Measurements from ENCODE around the gene PDZD7. TPM values are rescaled to one million over a fixed set of nuclear protein-coding genes. Genes with fewer than 3 reads are reported as not detected.

PDZD7 gene
- total RNA-seq, 3 donors from 2014 or later, result 0.28 to 0.43 TPM; not detected in 1

DNA sequence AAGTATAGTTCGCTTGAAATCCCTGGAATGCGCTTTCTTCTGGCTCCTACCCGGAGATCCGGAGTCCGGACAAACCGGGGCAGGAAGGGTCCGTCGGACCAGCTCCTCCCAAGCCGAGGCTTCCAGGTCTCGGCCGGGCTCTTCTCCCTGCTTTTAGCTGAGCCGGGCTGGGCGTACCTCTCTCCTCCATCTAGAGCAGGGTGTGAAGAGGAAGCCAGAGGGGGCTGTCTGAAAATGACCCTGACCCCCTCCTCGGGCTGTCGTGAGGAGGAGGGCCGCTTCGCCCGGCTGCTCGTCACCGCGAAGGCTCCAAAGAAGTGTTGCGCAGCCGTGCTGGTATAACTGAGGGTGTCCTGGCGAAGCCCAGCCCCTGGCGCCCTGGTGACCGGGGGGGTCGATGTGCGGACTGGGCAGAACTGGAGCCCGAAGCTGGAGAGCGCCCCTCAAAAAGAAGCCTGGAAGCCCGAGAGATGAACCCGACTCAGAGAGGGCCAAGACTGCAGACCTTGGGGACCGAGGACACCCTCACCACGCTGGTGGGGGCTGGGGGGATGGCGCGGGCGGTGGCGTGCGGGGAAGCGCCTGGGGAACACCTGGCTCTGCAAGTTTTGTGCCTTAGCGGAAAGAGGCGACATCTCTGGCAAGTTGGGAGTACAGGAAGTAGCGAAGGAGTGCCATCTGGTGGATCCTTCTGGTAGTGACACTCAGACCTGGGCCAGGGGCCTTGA is 36.6 kb upstream of the PDZD7 start:
- intact Hi-C loops (cut with DNase I, micrococcal nuclease), result no loop called here
- TF ChIP-seq, protein P1, sequence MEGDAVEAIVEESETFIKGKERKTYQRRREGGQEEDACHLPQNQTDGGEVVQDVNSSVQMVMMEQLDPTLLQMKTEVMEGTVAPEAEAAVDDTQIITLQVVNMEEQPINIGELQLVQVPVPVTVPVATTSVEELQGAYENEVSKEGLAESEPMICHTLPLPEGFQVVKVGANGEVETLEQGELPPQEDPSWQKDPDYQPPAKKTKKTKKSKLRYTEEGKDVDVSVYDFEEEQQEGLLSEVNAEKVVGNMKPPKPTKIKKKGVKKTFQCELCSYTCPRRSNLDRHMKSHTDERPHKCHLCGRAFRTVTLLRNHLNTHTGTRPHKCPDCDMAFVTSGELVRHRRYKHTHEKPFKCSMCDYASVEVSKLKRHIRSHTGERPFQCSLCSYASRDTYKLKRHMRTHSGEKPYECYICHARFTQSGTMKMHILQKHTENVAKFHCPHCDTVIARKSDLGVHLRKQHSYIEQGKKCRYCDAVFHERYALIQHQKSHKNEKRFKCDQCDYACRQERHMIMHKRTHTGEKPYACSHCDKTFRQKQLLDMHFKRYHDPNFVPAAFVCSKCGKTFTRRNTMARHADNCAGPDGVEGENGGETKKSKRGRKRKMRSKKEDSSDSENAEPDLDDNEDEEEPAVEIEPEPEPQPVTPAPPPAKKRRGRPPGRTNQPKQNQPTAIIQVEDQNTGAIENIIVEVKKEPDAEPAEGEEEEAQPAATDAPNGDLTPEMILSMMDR (IDR thresholded peaks at IDR 0.05), result peak; percentile 68
- no peak overlapping the region for H3K4me3 ChIP-seq
- no peaks in the 10 kb centered on the region for H3K9me3 ChIP-seq
- H3K4me1 ChIP-seq (ENCODE audit: low read depth), result peaks cover 27% of the 10 kb centered on the region
- ATAC-seq (peak; percentile 59), DNase-seq (peak; percentile 73 to 92 (median 78))
- H3K36me3 ChIP-seq (ENCODE audit: low read depth), result no peaks in the 10 kb centered on the region

DNA sequence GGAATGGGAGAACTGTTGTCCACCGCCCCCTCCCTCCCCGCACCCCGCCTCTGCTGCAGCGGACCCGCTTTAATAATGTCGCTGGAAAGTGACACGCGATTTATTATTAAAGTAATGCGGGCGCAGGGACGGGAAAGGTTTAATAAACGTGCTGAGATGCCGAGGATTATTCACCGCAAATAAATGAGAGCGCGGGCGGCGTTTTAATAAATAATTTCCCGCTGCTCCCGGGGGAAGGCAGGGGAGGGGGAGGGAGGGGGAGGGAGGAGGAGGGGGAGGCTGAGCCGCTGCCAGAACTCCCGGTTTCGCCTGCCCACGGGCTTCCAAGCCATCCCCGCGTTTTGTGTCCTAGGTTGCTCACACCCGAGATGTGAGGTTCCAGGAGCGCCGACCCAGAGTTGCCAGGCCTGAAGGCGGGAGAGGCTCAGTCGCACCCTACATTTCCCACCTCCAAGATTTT is 36.0 kb upstream of the PDZD7 start:
- intact Hi-C loops (cut with DNase I, micrococcal nuclease), result no loop called here
- Histone ChIP-seq H3K4me1 (ENCODE audit: low read depth) (peaks cover 32% of the 10 kb centered on the region), H3K36me3 (ENCODE audit: low read depth) (no peaks in the 10 kb centered on the region), H3K4me3 (no peak overlapping the region), H3K9me3 (no peaks in the 10 kb centered on the region)
- DNase-seq, result peak in 2 of 3 donors; percentile 59 to 63
- no peak for ATAC-seq
- TF ChIP-seq, protein P1 (IDR thresholded peaks at IDR 0.05), result no peak

DNA sequence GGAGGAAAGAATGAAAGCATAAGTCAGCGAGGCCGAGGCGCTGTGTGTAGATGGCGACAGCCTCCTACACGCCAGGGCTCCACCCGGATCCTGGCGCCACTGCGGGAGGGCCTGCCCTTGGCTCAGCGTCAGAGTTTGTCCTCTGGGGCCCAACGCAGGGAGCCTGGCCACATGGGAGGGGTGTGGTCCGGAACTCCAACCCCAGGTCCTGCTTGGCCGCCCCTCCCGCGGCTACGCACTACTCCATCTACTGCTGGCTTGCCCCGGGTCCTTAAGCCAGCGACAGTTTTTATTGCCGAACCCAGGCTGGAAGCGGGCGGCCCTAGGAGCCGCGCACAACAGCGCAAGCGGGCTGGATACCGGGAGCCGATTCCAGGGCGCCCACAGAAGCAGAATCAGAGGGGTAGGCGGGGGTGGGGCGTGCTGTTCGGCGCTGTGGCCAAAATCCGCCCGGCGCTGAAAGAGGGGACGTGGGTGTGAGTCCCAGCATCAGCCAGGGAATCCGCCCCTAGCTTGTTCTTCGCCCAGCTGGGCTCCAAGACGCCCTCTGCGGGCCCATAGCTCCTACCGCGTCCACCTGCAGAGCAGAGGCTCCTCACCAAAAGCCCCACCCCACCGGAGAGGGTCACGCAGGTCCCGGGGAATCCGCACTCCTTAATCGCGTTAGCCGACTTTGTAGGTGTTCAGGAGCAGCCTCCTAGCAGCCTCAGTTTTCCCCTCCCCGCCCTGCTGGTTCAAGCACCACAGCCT is 35.4 kb upstream of the PDZD7 start:
- peak; percentile 92 to 94 (median 93) for DNase-seq
- TF ChIP-seq, protein P1 (IDR thresholded peaks at IDR 0.05), result peak; percentile 31
- no peaks in the 10 kb centered on the region for H3K9me3 ChIP-seq
- H3K36me3 ChIP-seq (ENCODE audit: low read depth), result no peaks in the 10 kb centered on the region
- peak; percentile 82 for ATAC-seq
- H3K4me1 ChIP-seq (ENCODE audit: low read depth), result peaks cover 37% of the 10 kb centered on the region
- no peak overlapping the region for H3K4me3 ChIP-seq
- intact Hi-C loops (cut with DNase I, micrococcal nuclease), result no loop called here

DNA sequence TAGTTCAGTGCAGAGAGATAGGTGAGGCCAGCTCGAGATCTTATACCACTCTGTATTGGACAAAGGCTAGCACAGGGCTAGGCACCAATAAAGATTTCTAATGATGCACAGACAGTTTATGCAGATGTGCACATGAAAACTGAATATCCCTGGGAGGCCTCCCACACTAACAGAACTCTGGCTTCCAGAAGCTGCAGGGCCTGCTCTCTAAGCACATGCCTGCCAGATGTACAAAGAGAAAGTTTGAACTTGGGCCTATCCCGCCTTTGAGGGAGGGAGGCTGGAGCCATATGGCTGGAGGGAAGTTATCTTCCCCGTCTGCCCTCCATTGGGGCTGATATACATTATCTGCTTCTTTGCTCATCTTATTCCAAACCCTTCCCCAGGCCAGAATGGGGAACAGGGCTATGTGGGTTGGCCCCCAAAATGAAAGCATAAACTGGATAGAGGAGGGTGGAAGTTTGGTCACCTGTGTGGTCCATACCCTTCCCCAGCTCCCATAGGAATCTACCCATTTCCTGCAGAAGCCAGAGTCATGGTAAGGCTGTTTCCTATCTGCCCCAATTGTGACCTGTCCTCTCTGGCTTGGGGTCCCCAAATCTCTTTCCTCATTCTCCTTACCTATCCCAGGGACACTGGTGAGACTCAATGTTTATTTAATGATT is 34.7 kb upstream of the PDZD7 start:
- TF ChIP-seq, protein P1 (IDR thresholded peaks at IDR 0.05), result no peak
- H3K4me1 ChIP-seq (ENCODE audit: low read depth), result peaks cover 37% of the 10 kb centered on the region
- H3K4me3 ChIP-seq, result no peak overlapping the region
- DNase-seq (peak in 1 of 3 donors; percentile 41), ATAC-seq (no peak)
- H3K36me3 ChIP-seq (ENCODE audit: low read depth), result no peaks in the 10 kb centered on the region
- intact Hi-C loops (cut with DNase I, micrococcal nuclease), result no loop called here
- H3K9me3 ChIP-seq, result no peaks in the 10 kb centered on the region

DNA sequence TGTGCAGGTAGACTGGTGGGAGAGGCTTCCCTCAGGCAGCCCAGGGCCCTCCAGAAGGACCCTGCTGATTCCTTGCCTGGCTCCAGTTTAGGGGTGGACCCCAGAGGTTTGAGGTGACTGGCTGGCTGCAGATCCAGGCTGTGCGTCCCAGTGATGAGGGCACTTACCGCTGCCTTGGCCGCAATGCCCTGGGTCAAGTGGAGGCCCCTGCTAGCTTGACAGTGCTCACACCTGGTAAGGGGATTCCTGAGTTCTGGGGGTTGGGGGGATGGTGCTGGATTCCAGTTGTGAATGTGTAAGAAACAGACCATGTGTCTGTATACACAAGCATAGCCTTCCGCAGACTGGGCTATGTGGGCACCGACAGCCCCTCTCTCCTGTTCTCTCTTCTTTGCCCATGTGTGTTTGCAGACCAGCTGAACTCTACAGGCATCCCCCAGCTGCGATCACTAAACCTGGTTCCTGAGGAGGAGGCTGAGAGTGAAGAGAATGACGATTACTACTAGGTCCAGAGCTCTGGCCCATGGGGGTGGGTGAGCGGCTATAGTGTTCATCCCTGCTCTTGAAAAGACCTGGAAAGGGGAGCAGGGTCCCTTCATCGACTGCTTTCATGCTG is 33.6 kb upstream of the PDZD7 start:
- no peak overlapping the region for H3K4me3 ChIP-seq
- intact Hi-C loops (cut with DNase I, micrococcal nuclease), result no loop called here
- no peak for ATAC-seq
- H3K9me3 ChIP-seq, result no peaks in the 10 kb centered on the region
- no peak for DNase-seq
- H3K36me3 ChIP-seq (ENCODE audit: low read depth), result no peaks in the 10 kb centered on the region
- peaks cover 41% of the 10 kb centered on the region for H3K4me1 ChIP-seq (ENCODE audit: low read depth)
- TF ChIP-seq, protein P1 (IDR thresholded peaks at IDR 0.05), result no peak
